Measurements from ENCODE around the gene U2SURP.
A peak's percentile ranks its signal among the peaks of the same experiment; 100 is the strongest.

Gene U2SURP

GRCh38 chr3:142961539-142961938, 39.8 kb upstream of the U2SURP start:
- no peak overlapping the region for H3K27ac ChIP-seq (ENCODE audit: insufficient read depth in 1 of 2, low read depth in 1 of 2, low read length in 2 of 2, poor library complexity in 1 of 2, severe bottlenecking in 2 of 2)
- H3K36me3 ChIP-seq (ENCODE audit: control insufficient read depth in 4 of 4, insufficient read depth in 4 of 4, low read length in 3 of 4), result no peaks in the 10 kb centered on the region
- ChIA-PET POLR2A (no interaction called here), CTCF (interaction anchor here (1.4 kb wide), 1 partner anchor 10 kb away, joined by 3 read pairs; no protein-coding TSS in a partner anchor)
- H3K9me3 ChIP-seq (ENCODE audit: control extremely low read depth in 1 of 5, control insufficient read depth in 4 of 5, insufficient read depth in 2 of 5, low read depth in 1 of 5, low read length in 4 of 5), result peaks cover 0 to 7% (median 0%) of the 10 kb centered on the region in 5 experiments
- no peak overlapping the region for H3K4me3 ChIP-seq (ENCODE audit: control insufficient read depth in 1 of 7, extremely low read depth in 1 of 7, insufficient read depth in 4 of 7, low read depth in 2 of 7, low read length in 6 of 7)
- WGBS (ENCODE audit: insufficient coverage), result 100% methylated on average over 1 of the region's 2 CpGs
- peaks cover 11 to 82% (median 36%) of the 10 kb centered on the region in 5 experiments for H3K27me3 ChIP-seq (replicated peaks in 2 of 5; ENCODE audit: control insufficient read depth in 4 of 5, insufficient read depth in 5 of 5, low read length in 4 of 5)
- peaks cover 0 to 14% (median 12%) of the 10 kb centered on the region in 4 experiments for H3K4me1 ChIP-seq (ENCODE audit: control extremely low read depth in 1 of 4, control insufficient read depth in 4 of 4, insufficient read depth in 4 of 4, low read length in 3 of 4)
- DNase-seq, result no peak

- H3K36me3 ChIP-seq (ENCODE audit: control insufficient read depth in 4 of 4, insufficient read depth in 4 of 4, low read length in 3 of 4), result no peaks in the 10 kb centered on the region
- no peak overlapping the region for H3K27ac ChIP-seq (ENCODE audit: insufficient read depth in 1 of 2, low read depth in 1 of 2, low read length in 2 of 2, poor library complexity in 1 of 2, severe bottlenecking in 2 of 2)
- peaks cover 0 to 7% (median 0%) of the 10 kb centered on the region in 5 experiments for H3K9me3 ChIP-seq (ENCODE audit: control extremely low read depth in 1 of 5, control insufficient read depth in 4 of 5, insufficient read depth in 2 of 5, low read depth in 1 of 5, low read length in 4 of 5)
- peaks cover 0 to 14% (median 12%) of the 10 kb centered on the region in 4 experiments for H3K4me1 ChIP-seq (ENCODE audit: control extremely low read depth in 1 of 4, control insufficient read depth in 4 of 4, insufficient read depth in 4 of 4, low read length in 3 of 4)
- no peak overlapping the region for H3K4me3 ChIP-seq (ENCODE audit: control insufficient read depth in 1 of 7, extremely low read depth in 1 of 7, insufficient read depth in 4 of 7, low read depth in 2 of 7, low read length in 6 of 7)
- H3K27me3 ChIP-seq (replicated peaks in 2 of 5; ENCODE audit: control insufficient read depth in 4 of 5, insufficient read depth in 5 of 5, low read length in 4 of 5), result peaks cover 9 to 83% (median 36%) of the 10 kb centered on the region in 5 experiments
- POLR2A ChIA-PET, result no interaction called here
- 97% methylated on average over 15 of the region's 19 CpGs for WGBS (ENCODE audit: insufficient coverage)
- CTCF ChIA-PET, result interaction anchor here (0.8 to 2.0 kb wide), 5 partner anchors 9 to 36 kb away, joined by 3 to 5 read pairs (median 3); no protein-coding TSS in a partner anchor
- no peak for DNase-seq
These were observed 39.2 kb upstream of the U2SURP start for GRCh38 chr3:142962175-142962519.

DNA sequence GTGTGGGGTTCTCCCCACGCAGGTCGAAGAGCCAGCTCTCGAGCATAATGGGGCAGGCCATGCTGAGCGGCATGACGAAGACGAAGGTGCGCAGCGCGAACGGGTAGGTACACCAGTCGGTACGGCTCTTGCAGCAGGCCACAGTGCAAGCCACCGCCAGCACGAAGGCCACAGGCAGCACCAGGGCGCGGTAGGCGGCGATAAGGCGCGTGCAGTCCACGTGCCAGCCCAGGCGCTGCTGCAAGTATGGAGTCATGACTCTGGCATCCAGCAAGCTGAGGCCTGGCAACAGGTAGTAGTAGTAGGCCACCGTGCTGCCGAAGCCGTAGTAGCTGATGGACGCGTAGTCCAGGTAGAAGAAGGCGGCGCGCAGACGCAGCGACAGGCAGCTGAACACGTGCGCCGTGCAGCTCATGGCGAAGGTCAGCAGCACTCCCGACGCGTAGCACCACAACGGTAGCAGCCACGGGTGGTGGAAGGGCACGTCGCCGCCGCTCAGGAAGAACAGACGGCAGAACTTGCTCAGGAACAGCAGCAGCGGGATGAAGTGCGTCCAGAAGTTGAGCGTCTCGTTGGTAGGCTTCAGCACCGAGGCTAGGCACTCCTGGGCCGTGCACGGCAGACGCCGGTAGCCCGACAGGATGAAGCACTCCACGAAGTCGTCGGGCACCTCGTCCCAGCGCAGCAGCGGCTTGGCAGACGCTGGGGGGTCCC, 38.7 kb upstream of the U2SURP start:
- CTCF ChIA-PET, result interaction anchor here (0.8 to 2.0 kb wide), 5 partner anchors 9 to 37 kb away, joined by 3 to 5 read pairs (median 3); no protein-coding TSS in a partner anchor
- peak in 2 of 3 donors; percentile 18 to 30 for DNase-seq
- peaks cover 9 to 82% (median 36%) of the 10 kb centered on the region in 5 experiments for H3K27me3 ChIP-seq (replicated peaks in 2 of 5; ENCODE audit: control insufficient read depth in 4 of 5, insufficient read depth in 5 of 5, low read length in 4 of 5)

DNA sequence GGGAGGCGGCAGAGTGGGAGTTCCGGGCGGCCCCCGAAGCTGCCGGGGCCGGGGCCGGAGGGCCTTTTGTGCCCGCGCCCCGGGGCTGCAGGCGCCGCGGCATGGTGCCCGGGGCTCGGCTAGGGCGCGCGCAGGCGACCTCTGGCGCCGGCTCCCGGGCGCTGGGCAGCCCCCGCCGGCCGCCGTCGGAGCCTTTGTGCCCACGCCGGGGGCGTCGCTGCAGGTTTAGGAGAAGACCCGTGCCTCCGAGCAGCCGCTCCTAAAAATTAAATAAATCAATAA, 38.2 kb upstream of the U2SURP start:
- Histone ChIP-seq H3K36me3 (ENCODE audit: control insufficient read depth in 4 of 4, insufficient read depth in 4 of 4, low read length in 3 of 4) (no peaks in the 10 kb centered on the region), H3K4me3 (ENCODE audit: control insufficient read depth in 1 of 7, extremely low read depth in 1 of 7, insufficient read depth in 4 of 7, low read depth in 2 of 7, low read length in 6 of 7) (peak overlapping the region; percentile 42 to 75 (median 58)), H3K9me3 (ENCODE audit: control extremely low read depth in 1 of 5, control insufficient read depth in 4 of 5, insufficient read depth in 2 of 5, low read depth in 1 of 5, low read length in 4 of 5) (peaks cover 0 to 7% (median 0%) of the 10 kb centered on the region in 5 experiments), H3K27me3 (replicated peaks in 2 of 5; ENCODE audit: control insufficient read depth in 4 of 5, insufficient read depth in 5 of 5, low read length in 4 of 5) (peaks cover 9 to 78% (median 31%) of the 10 kb centered on the region in 5 experiments), H3K27ac (ENCODE audit: insufficient read depth in 1 of 2, low read depth in 1 of 2, low read length in 2 of 2, poor library complexity in 1 of 2, severe bottlenecking in 2 of 2) (no peak overlapping the region), H3K4me1 (ENCODE audit: control extremely low read depth in 1 of 4, control insufficient read depth in 4 of 4, insufficient read depth in 4 of 4, low read length in 3 of 4) (peaks cover 0 to 14% (median 12%) of the 10 kb centered on the region in 4 experiments)
- 0% methylated on average over 26 of the region's 35 CpGs for WGBS (ENCODE audit: insufficient coverage)
- POLR2A ChIA-PET, result no interaction called here
- DNase-seq, result no peak
- CTCF ChIA-PET, result interaction anchor here (1.0 to 2.0 kb wide), 4 partner anchors 8 to 37 kb away, joined by 3 to 5 read pairs (median 4); no protein-coding TSS in a partner anchor

More for the DNA sequence above, 38.7 kb upstream of the U2SURP start:
- POLR2A ChIA-PET, result no interaction called here
- Histone ChIP-seq H3K4me3 (ENCODE audit: control insufficient read depth in 1 of 7, extremely low read depth in 1 of 7, insufficient read depth in 4 of 7, low read depth in 2 of 7, low read length in 6 of 7) (peak overlapping the region; percentile 23 to 75 (median 58)), H3K4me1 (ENCODE audit: control extremely low read depth in 1 of 4, control insufficient read depth in 4 of 4, insufficient read depth in 4 of 4, low read length in 3 of 4) (peaks cover 0 to 14% (median 12%) of the 10 kb centered on the region in 4 experiments), H3K27ac (ENCODE audit: insufficient read depth in 1 of 2, low read depth in 1 of 2, low read length in 2 of 2, poor library complexity in 1 of 2, severe bottlenecking in 2 of 2) (no peak overlapping the region), H3K36me3 (ENCODE audit: control insufficient read depth in 4 of 4, insufficient read depth in 4 of 4, low read length in 3 of 4) (no peaks in the 10 kb centered on the region), H3K9me3 (ENCODE audit: control extremely low read depth in 1 of 5, control insufficient read depth in 4 of 5, insufficient read depth in 2 of 5, low read depth in 1 of 5, low read length in 4 of 5) (peaks cover 0 to 7% (median 0%) of the 10 kb centered on the region in 5 experiments)
- 57% methylated on average over 62 of the region's 63 CpGs for WGBS (ENCODE audit: insufficient coverage)

- WGBS (ENCODE audit: insufficient coverage), result 3% methylated on average over 57 of the region's 117 CpGs
- Histone ChIP-seq H3K9me3 (ENCODE audit: control extremely low read depth in 1 of 5, control insufficient read depth in 4 of 5, insufficient read depth in 2 of 5, low read depth in 1 of 5, low read length in 4 of 5) (peaks cover 0 to 7% (median 0%) of the 10 kb centered on the region in 5 experiments), H3K36me3 (ENCODE audit: control insufficient read depth in 4 of 4, insufficient read depth in 4 of 4, low read length in 3 of 4) (no peaks in the 10 kb centered on the region), H3K27ac (ENCODE audit: insufficient read depth in 1 of 2, low read depth in 1 of 2, low read length in 2 of 2, poor library complexity in 1 of 2, severe bottlenecking in 2 of 2) (no peak within 1 kb of the TSS), H3K4me1 (ENCODE audit: control extremely low read depth in 1 of 4, control insufficient read depth in 4 of 4, insufficient read depth in 4 of 4, low read length in 3 of 4) (peaks cover 0 to 14% (median 12%) of the 10 kb centered on the region in 4 experiments), H3K27me3 (replicated peaks in 2 of 5; ENCODE audit: control insufficient read depth in 4 of 5, insufficient read depth in 5 of 5, low read length in 4 of 5) (peaks cover 9 to 72% (median 31%) of the 10 kb centered on the region in 5 experiments), H3K4me3 (ENCODE audit: control insufficient read depth in 1 of 7, extremely low read depth in 1 of 7, insufficient read depth in 4 of 7, low read depth in 2 of 7, low read length in 6 of 7) (peak within 1 kb of the TSS; percentile 42 to 75 (median 58))
- ChIA-PET CTCF (interaction anchor here (0.8 to 2.0 kb wide), 5 partner anchors 11 to 384 kb away, joined by 3 to 5 read pairs (median 4); no protein-coding TSS in a partner anchor), POLR2A (interaction anchor here (0.7 to 0.9 kb wide), 2 partner anchors 8 to 14 kb away, joined by 3 to 4 read pairs; no protein-coding TSS in a partner anchor)
- DNase-seq, result peak; percentile 20 to 73 (median 64)
These were observed 37.6 kb upstream of the U2SURP start, which contains the start of gene PAQR9 for GRCh38 chr3:142963516-142964448. Gene PAQR9, minus strand, starts transcription at chr3:142963674. Its CDS starts 338 bp downstream, at chr3:142963336.

DNA sequence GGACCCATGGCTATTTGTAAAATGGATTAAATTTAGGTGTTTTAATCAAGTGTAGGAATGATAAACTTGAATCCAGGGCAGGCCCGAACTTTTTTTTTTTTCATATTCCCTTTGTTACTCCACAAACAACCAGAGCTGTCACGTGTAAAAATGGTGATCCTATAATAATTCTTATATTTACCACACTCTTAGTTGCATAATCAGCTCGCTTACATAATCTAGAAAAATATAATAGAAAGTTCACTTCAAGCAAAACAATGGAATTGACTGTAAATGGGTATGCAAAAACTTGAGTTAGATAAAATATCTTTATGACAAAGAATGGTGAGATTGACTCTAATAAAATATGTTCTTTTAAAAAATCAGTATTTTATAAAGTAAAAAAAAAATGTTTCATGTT, 35.8 kb upstream of the U2SURP start:
- no CpG with 5 or more reads among the region's 3 CpGs for WGBS (ENCODE audit: insufficient coverage)
- no peak for DNase-seq
- Histone ChIP-seq H3K4me1 (ENCODE audit: control extremely low read depth in 1 of 4, control insufficient read depth in 4 of 4, insufficient read depth in 4 of 4, low read length in 3 of 4) (peaks cover 0 to 14% (median 12%) of the 10 kb centered on the region in 4 experiments), H3K27me3 (replicated peaks in 2 of 5; ENCODE audit: control insufficient read depth in 4 of 5, insufficient read depth in 5 of 5, low read length in 4 of 5) (peaks cover 7 to 58% (median 23%) of the 10 kb centered on the region in 5 experiments), H3K9me3 (ENCODE audit: control extremely low read depth in 1 of 5, control insufficient read depth in 4 of 5, insufficient read depth in 2 of 5, low read depth in 1 of 5, low read length in 4 of 5) (peaks cover 0 to 7% (median 0%) of the 10 kb centered on the region in 5 experiments), H3K36me3 (ENCODE audit: control insufficient read depth in 4 of 4, insufficient read depth in 4 of 4, low read length in 3 of 4) (no peaks in the 10 kb centered on the region), H3K4me3 (ENCODE audit: control insufficient read depth in 1 of 7, extremely low read depth in 1 of 7, insufficient read depth in 4 of 7, low read depth in 2 of 7, low read length in 6 of 7) (no peak overlapping the region), H3K27ac (ENCODE audit: insufficient read depth in 1 of 2, low read depth in 1 of 2, low read length in 2 of 2, poor library complexity in 1 of 2, severe bottlenecking in 2 of 2) (no peak overlapping the region)
- ChIA-PET POLR2A (no interaction called here), CTCF (interaction anchor here (0.7 to 1.5 kb wide), 2 partner anchors 9 to 689 kb away, joined by 3 to 4 read pairs; no protein-coding TSS in a partner anchor)

Measured in common myeloid progenitor, CD34-positive (primary cell).